MM.1S (cell line): ENCODE data around the gene SLC26A4.

Experiments
- EZH2 ChIP-seq: fragments of 300-600 bp; sonication (generic); optimal IDR thresholded peaks from 2 replicates; pipeline ENCODE3; 2017; ENCODE audit warnings: low read depth, mild to moderate bottlenecking, antibody characterized with exemption, low read length, mixed read lengths
- EZH2phosphoT487 ChIP-seq: fragments of 300-600 bp; sonication (generic); IDR thresholded peaks from 2 replicates; pipeline ENCODE4 v1.6.1; 2018; ENCODE audit warnings: antibody characterized with exemption, low read length
- TF ChIP-seq, protein P1 (sequence below): fragments of 300-600 bp; sonication (generic); IDR thresholded peaks from 2 replicates; pipeline ENCODE4 v1.5.1; 2016; ENCODE audit warnings: antibody characterized with exemption, low read length, mixed read lengths

DNA sequence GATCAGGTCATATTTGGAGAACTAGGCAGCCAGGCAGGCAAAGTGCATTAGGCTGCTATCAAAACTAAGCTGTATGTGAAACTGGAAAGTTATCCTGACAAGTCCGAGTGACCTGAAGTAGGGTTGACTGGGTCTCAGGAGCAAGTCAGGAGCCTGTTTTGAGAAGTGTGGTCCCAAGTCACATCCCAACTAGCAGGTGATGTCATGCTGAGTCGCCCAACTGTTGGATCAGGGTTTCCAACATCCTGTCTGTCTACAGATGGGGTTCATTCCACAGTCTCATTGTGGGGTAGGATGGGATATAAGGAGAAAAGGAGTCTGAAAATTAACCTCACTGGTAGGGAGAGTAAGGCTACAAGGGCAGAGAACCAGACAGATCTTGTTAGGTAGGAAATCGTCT, 27.0 kb downstream of the SLC26A4 start:
- TF ChIP-seq, protein P1, sequence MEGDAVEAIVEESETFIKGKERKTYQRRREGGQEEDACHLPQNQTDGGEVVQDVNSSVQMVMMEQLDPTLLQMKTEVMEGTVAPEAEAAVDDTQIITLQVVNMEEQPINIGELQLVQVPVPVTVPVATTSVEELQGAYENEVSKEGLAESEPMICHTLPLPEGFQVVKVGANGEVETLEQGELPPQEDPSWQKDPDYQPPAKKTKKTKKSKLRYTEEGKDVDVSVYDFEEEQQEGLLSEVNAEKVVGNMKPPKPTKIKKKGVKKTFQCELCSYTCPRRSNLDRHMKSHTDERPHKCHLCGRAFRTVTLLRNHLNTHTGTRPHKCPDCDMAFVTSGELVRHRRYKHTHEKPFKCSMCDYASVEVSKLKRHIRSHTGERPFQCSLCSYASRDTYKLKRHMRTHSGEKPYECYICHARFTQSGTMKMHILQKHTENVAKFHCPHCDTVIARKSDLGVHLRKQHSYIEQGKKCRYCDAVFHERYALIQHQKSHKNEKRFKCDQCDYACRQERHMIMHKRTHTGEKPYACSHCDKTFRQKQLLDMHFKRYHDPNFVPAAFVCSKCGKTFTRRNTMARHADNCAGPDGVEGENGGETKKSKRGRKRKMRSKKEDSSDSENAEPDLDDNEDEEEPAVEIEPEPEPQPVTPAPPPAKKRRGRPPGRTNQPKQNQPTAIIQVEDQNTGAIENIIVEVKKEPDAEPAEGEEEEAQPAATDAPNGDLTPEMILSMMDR: no peak
- TF ChIP-seq EZH2 (no peak), EZH2phosphoT487 (no peak)
